B cell (primary cell): ENCODE results near the gene KDM3B. TPM values are rescaled to one million over a fixed set of nuclear protein-coding genes. Genes with fewer than 3 reads are reported as not detected.

Experiments used
- ATAC-seq: fragments of 200-7000 bp; cut with Tn5 transposase; one replicate; pipeline ENCODE4 v1.10.0; 2021; ENCODE audit warnings: low read depth, mild to moderate bottlenecking, moderate number of reproducible peaks, moderate library complexity
- CTCF ChIA-PET: fragments of 350-600 bp; sonication (Branson Sonifier 250); formaldehyde crosslinking; loops from one replicate; lab custom pipeline; 2021; ENCODE audit warnings: antibody characterized with exemption, inconsistent platforms; lab: Charles Lee
- POLR2A ChIA-PET: fragments of 350-600 bp; sonication (Branson Sonifier 250); formaldehyde crosslinking; loops from one replicate; lab custom pipeline; 2021; ENCODE audit warnings: antibody characterized with exemption; lab: Charles Lee
- DNase-seq: peaks from one replicate; pipeline ENCODE4 v3.0.0; 2013
- H2AFZ ChIP-seq: 2 replicates; pipeline ENCODE4 v1.6.1; 2012; ENCODE audit warnings: mild to moderate bottlenecking, low read depth, low read length; ENCODE audit not compliant: insufficient read depth, poor library complexity, severe bottlenecking
- H3K27ac ChIP-seq, 2 donors: 1 replicate in 1 of 2; 2 replicates in 1 of 2; pipeline ENCODE4 v1.5.1; 2012 to 2013; ENCODE audit warnings: low read length in 2 of 2, mild to moderate bottlenecking in 2 of 2, moderate library complexity in 1 of 2
- H3K27me3 ChIP-seq, 4 experiments: fragments of 200-600 bp in 1 of 4; sonication (generic) in 1 of 4; replicated peaks in 1 of 4; 1 replicate in 2 of 4; 2 replicates in 2 of 4; pipeline versions ENCODE4 v1.6.1 to v1.7.0; 2013 to 2016; ENCODE audit warnings: low read length in 3 of 4, mild to moderate bottlenecking in 2 of 4, mixed read lengths in 1 of 4, moderate library complexity in 1 of 4; ENCODE audit not compliant: insufficient read depth in 4 of 4, control insufficient read depth in 3 of 4; ENCODE audit errors: control extremely low read depth in 1 of 4
- H3K36me3 ChIP-seq, 2 experiments: replicated peaks in 1 of 2; 1 replicate in 1 of 2; 2 replicates in 1 of 2; pipeline versions ENCODE4 v1.6.1 to v1.7.1; 2013; ENCODE audit warnings: low read length in 1 of 2; ENCODE audit not compliant: insufficient read depth in 2 of 2, control insufficient read depth in 1 of 2; ENCODE audit errors: control extremely low read depth in 1 of 2, extremely low read depth in 1 of 2
- H3K4me1 ChIP-seq, 2 donors: fragments of 200-600 bp in 1 of 2; sonication (generic) in 1 of 2; 1 replicate in 1 of 2; 2 replicates in 1 of 2; pipeline versions ENCODE4 v1.5.1 to v1.6.1; 2013 to 2017; ENCODE audit warnings: low read length in 2 of 2; ENCODE audit not compliant: control insufficient read depth in 2 of 2, insufficient read depth in 2 of 2
- H3K4me2 ChIP-seq: replicated peaks from 2 replicates; pipeline ENCODE3; 2012; ENCODE audit warnings: mild to moderate bottlenecking, low read depth, low read length; ENCODE audit not compliant: poor library complexity, severe bottlenecking
- H3K4me3 ChIP-seq, 5 experiments: fragments of 200-600 bp in 1 of 5; sonication (generic) in 1 of 5; 1 replicate in 3 of 5; 2 replicates in 2 of 5; pipeline versions ENCODE4 v1.5.1 to v1.7.0; 2011 to 2016; ENCODE audit warnings: low read length in 4 of 5, mild to moderate bottlenecking in 4 of 5, low read depth in 2 of 5, control low read depth in 1 of 5, moderate library complexity in 1 of 5; ENCODE audit not compliant: insufficient read depth in 1 of 5; ENCODE audit errors: control extremely low read depth in 1 of 5, extremely low read depth in 1 of 5
- H3K79me2 ChIP-seq: fragments of 200-600 bp; sonication (generic); one replicate; pipeline ENCODE4 v1.6.0; 2016; ENCODE audit warnings: low read length; ENCODE audit not compliant: control insufficient read depth, insufficient read depth
- H3K9ac ChIP-seq: fragments of 200-600 bp; sonication (generic); 2 replicates; pipeline ENCODE4 v1.6.1; 2017; ENCODE audit warnings: mild to moderate bottlenecking, low read length, moderate library complexity
- H3K9me3 ChIP-seq, 3 donors: one replicate each; pipeline versions ENCODE4 v1.6.1 to v1.7.1; 2013; ENCODE audit warnings: low read length in 2 of 3; ENCODE audit not compliant: control insufficient read depth in 2 of 3, insufficient read depth in 1 of 3; ENCODE audit errors: control extremely low read depth in 1 of 3
- H4K20me1 ChIP-seq: 2 replicates; pipeline ENCODE4 v1.6.0; 2012; ENCODE audit warnings: mild to moderate bottlenecking, low read length; ENCODE audit not compliant: insufficient read depth, control insufficient read depth, poor library complexity, severe bottlenecking
- H3K27ac Mint-ChIP-seq: one replicate; pipeline ENCODE4 v1.8.0; 2021; ENCODE audit warnings: mixed read lengths
- H3K27me3 Mint-ChIP-seq: one replicate; pipeline ENCODE4 v1.8.0; 2021; ENCODE audit warnings: mixed read lengths
- H3K4me1 Mint-ChIP-seq: one replicate; pipeline ENCODE4 v1.8.0; 2021; ENCODE audit warnings: mixed read lengths
- H3K4me3 Mint-ChIP-seq: one replicate; pipeline ENCODE4 v1.8.0; 2021; ENCODE audit warnings: mixed read lengths
- H3K9me3 Mint-ChIP-seq: one replicate; pipeline ENCODE4 v1.8.0; 2022; ENCODE audit warnings: mixed read lengths; ENCODE audit not compliant: insufficient read depth
- EZH2 ChIP-seq: IDR thresholded peaks from 2 replicates; pipeline ENCODE4 v1.6.1; 2012; ENCODE audit warnings: borderline replicate concordance, low read depth, mild to moderate bottlenecking, moderate library complexity, low read length; ENCODE audit not compliant: insufficient read depth, poor library complexity, severe bottlenecking
- WGBS: methylation state at CpG from one replicate; pipeline ENCODE4 v1.1.5; 2013; ENCODE audit warnings: missing lambda C conversion rate; ENCODE audit not compliant: insufficient coverage; 5-methylcytosine and 5-hydroxymethylcytosine counted together
- intact Hi-C: fragments of 100-400 bp; cut with micrococcal nuclease; formaldehyde crosslinking; loops from one replicate; pipeline ENCODE4 v1.10.0; 2022
- polyA plus RNA-seq: library from polyadenylated mRNA; depleted of rRNA; stranded (reverse); fragments of >200 nt; gene quantifications from 2 replicates; pipeline ENCODE4 v1.2.3, GENCODE V29; 2012
- total RNA-seq, 2 donors: library from RNA; stranded (reverse); fragments of 120-200 nt in 1 of 2; gene quantifications; 1 replicate in 1 of 2; 2 replicates in 1 of 2; pipeline versions ENCODE4 v1.2.3 to v1.2.4, GENCODE V29; 2013 to 2022
- TF ChIP-seq, protein P1 (sequence below): fragments of 200-600 bp; IDR thresholded peaks from one replicate; pipeline ENCODE4 v1.8.0; 2022; ENCODE audit warnings: antibody characterized with exemption, mild to moderate bottlenecking

The KDM3B gene
- total and polyA plus RNA-seq, 2 donors (not counting 1 experiment from before 2014, with no cell fraction given): 41.8 to 99.9 TPM

DNA sequence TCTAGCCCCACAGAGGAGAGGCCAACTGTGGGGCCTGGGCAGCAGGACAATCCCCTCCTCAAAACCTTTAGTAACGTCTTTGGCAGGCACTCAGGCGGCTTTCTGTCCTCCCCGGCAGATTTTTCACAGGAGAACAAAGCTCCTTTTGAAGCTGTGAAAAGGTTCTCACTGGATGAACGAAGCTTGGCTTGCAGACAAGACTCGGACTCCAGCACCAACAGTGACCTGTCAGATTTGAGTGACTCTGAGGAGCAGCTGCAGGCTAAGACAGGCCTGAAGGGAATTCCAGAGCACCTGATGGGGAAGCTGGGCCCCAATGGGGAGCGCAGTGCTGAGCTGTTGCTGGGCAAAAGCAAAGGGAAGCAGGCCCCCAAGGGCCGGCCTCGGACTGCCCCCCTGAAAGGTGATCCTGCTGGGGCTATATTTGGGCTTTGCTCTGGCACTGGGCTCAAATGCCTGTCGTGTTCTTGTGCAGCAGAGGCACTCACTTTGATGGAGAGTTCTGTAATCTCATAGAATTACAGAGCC, 39.4 kb downstream of the KDM3B start:
- Histone ChIP-seq H3K27me3 (no peaks in the 10 kb centered on the region), H3K9ac (no peak overlapping the region), H3K79me2 (no peaks in the 10 kb centered on the region), H3K9me3 (no peaks in the 10 kb centered on the region), H3K4me1 (no peaks in the 10 kb centered on the region), H3K36me3 (peaks cover 6 to 71% of the 10 kb centered on the region in 2 experiments), H3K4me2 (no peak overlapping the region), H2AFZ (no peak overlapping the region), H4K20me1 (no peaks in the 10 kb centered on the region), H3K4me3 (no peak overlapping the region), H3K27ac (no peak overlapping the region)
- POLR2A ChIA-PET: no interaction called here
- TF ChIP-seq EZH2: no peak
- no peaks in the 10 kb centered on the region for H3K4me1 Mint-ChIP-seq
- ATAC-seq (no peak), DNase-seq (no peak)
- CTCF ChIA-PET: interaction anchor here (1.7 kb wide), 1 partner anchor 38 kb away, joined by 4 read pairs; no protein-coding TSS in a partner anchor
- no peaks in the 10 kb centered on the region for H3K27me3 Mint-ChIP-seq
- H3K4me3 Mint-ChIP-seq: no peak overlapping the region
- no peak overlapping the region for H3K27ac Mint-ChIP-seq
- intact Hi-C loops: no loop called here
- no peaks in the 10 kb centered on the region for H3K9me3 Mint-ChIP-seq
- 100% methylated on average over 9 of the region's 9 CpGs for WGBS

DNA sequence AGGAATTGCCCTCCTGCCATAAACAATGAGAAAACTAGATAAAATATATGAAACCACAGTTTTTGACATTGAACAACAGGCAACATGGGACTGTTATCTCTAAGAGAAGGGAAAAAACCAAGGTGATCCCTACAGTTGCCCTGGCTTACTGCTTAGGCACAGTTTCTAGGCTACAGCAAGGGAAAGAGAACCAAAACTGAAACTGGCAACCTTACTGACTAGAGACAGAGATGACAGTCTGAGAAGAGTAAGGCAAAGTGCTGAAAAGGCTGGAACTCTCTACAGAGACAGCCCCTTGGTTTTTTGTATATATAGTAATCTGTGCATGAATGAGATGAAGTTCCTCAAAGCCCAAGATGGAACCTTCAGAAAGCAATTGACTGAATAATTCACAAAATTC, 50.2 kb downstream of the KDM3B start:
- CTCF ChIA-PET: no interaction called here
- Histone ChIP-seq H3K27ac (no peak overlapping the region), H3K9me3 (no peaks in the 10 kb centered on the region), H2AFZ (no peak overlapping the region), H3K79me2 (no peaks in the 10 kb centered on the region), H3K4me1 (peaks cover 2 to 3% of the 10 kb centered on the region in 2 donors), H3K4me2 (no peak overlapping the region), H3K36me3 (peaks cover 22 to 54% of the 10 kb centered on the region in 2 experiments), H3K4me3 (no peak overlapping the region), H3K27me3 (no peaks in the 10 kb centered on the region), H4K20me1 (no peaks in the 10 kb centered on the region), H3K9ac (no peak overlapping the region)
- Mint-ChIP-seq H3K4me3 (no peak overlapping the region), H3K9me3 (no peaks in the 10 kb centered on the region), H3K4me1 (peaks cover 6% of the 10 kb centered on the region), H3K27ac (no peak overlapping the region), H3K27me3 (no peaks in the 10 kb centered on the region)
- DNase-seq (no peak), ATAC-seq (no peak)
- TF ChIP-seq, protein P1, sequence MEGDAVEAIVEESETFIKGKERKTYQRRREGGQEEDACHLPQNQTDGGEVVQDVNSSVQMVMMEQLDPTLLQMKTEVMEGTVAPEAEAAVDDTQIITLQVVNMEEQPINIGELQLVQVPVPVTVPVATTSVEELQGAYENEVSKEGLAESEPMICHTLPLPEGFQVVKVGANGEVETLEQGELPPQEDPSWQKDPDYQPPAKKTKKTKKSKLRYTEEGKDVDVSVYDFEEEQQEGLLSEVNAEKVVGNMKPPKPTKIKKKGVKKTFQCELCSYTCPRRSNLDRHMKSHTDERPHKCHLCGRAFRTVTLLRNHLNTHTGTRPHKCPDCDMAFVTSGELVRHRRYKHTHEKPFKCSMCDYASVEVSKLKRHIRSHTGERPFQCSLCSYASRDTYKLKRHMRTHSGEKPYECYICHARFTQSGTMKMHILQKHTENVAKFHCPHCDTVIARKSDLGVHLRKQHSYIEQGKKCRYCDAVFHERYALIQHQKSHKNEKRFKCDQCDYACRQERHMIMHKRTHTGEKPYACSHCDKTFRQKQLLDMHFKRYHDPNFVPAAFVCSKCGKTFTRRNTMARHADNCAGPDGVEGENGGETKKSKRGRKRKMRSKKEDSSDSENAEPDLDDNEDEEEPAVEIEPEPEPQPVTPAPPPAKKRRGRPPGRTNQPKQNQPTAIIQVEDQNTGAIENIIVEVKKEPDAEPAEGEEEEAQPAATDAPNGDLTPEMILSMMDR: no peak
- TF ChIP-seq EZH2: no peak
- POLR2A ChIA-PET: no interaction called here
- intact Hi-C loops: no loop called here
